Loucy (cell line): ENCODE results near the gene IL12RB1.

ENCODE experiments used
- H2AFZ ChIP-seq: fragments of 200-600 bp; sonication (generic); 2 replicates; pipeline ENCODE4 v1.6.0; 2016; ENCODE audit warnings: antibody characterized with exemption, mild to moderate bottlenecking, low read length, moderate library complexity
- H3F3A ChIP-seq: fragments of 200-600 bp; 2 replicates; pipeline ENCODE4 v1.6.0; 2016; ENCODE audit warnings: antibody characterized with exemption, low read depth, mild to moderate bottlenecking
- H3K27me3 ChIP-seq: fragments of 200-600 bp; sonication (generic); 2 replicates; pipeline ENCODE4 v1.6.1; 2014; ENCODE audit warnings: low read length, mild to moderate bottlenecking; ENCODE audit not compliant: insufficient read depth, poor library complexity, severe bottlenecking
- H3K36me3 ChIP-seq: fragments of 200-600 bp; sonication (generic); 2 replicates; pipeline ENCODE4 v1.6.1; 2016; ENCODE audit warnings: low read length; ENCODE audit not compliant: insufficient read depth
- H3K4me1 ChIP-seq: fragments of 200-600 bp; sonication (generic); 2 replicates; pipeline ENCODE4 v1.5.1; 2014; ENCODE audit warnings: low read length, mild to moderate bottlenecking; ENCODE audit not compliant: insufficient read depth, poor library complexity, severe bottlenecking
- H3K4me2 ChIP-seq: fragments of 200-600 bp; sonication (generic); 2 replicates; pipeline ENCODE4 v1.6.0; 2014; ENCODE audit warnings: antibody characterized with exemption, low read length, low read depth, mild to moderate bottlenecking; ENCODE audit not compliant: poor library complexity, severe bottlenecking
- H3K4me3 ChIP-seq: fragments of 200-600 bp; sonication (generic); 2 replicates; pipeline ENCODE4 v1.5.1; 2014; ENCODE audit warnings: low read length, mild to moderate bottlenecking, mixed read lengths; ENCODE audit not compliant: poor library complexity, severe bottlenecking
- H3K79me2 ChIP-seq: fragments of 200-600 bp; sonication (generic); 2 replicates; pipeline ENCODE4 v1.6.1; 2014; ENCODE audit warnings: low read length; ENCODE audit not compliant: insufficient read depth
- H3K9ac ChIP-seq: fragments of 200-600 bp; sonication (generic); 2 replicates; pipeline ENCODE4 v1.6.0; 2014; ENCODE audit warnings: mild to moderate bottlenecking, low read depth, low read length, moderate library complexity; ENCODE audit not compliant: poor library complexity, severe bottlenecking
- H3K9me2 ChIP-seq: fragments of 200-600 bp; sonication (generic); replicated peaks from 2 replicates; pipeline ENCODE4 v1.6.1; 2016; ENCODE audit warnings: low read depth, low read length, mixed read lengths
- H3K9me3 ChIP-seq: fragments of 200-600 bp; sonication (generic); 2 replicates; pipeline ENCODE4 v1.6.1; 2014; ENCODE audit warnings: mild to moderate bottlenecking, antibody characterized with exemption, low read length, low read depth; ENCODE audit not compliant: insufficient read depth
- H4K20me1 ChIP-seq: fragments of 200-600 bp; sonication (generic); 2 replicates; pipeline ENCODE4 v1.6.0; 2014; ENCODE audit warnings: antibody characterized with exemption, low read length, mild to moderate bottlenecking; ENCODE audit not compliant: insufficient read depth, poor library complexity, severe bottlenecking
- EZH2phosphoT487 ChIP-seq: fragments of 200-600 bp; IDR thresholded peaks from 2 replicates; pipeline ENCODE4 v1.6.1; 2018; ENCODE audit warnings: antibody characterized with exemption, mild to moderate bottlenecking, moderate library complexity, borderline replicate concordance
- TF ChIP-seq, protein P1 (sequence below): fragments of 200-600 bp; sonication (generic); conservative IDR thresholded peaks from 2 replicates; pipeline ENCODE4 v1.5.1; 2014; ENCODE audit warnings: mild to moderate bottlenecking, antibody characterized with exemption, low read length

The IL12RB1 gene

DNA sequence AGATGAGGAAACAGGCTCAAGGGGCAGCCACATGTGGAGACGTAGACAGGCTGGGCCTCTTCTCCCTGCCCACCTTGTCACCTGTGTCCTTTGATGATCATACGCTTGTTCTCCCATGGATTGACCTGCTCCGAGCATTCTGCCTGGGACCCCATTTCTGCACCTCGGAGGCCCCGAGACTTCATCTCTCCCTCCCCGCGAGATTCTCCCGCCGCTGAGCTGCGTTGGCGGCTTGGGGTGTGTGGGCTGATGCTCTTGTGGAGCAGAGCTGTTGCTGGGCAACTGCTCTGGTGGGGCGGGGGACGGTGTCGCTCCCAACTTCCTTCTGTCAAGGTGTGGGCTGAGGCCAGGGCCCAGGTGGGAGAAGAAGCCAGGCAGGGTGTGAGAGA lies 33.0 kb upstream of the IL12RB1 start:
- Histone ChIP-seq H3K4me1 (peaks cover 22% of the 10 kb centered on the region), H3K4me3 (peak overlapping the region; percentile 76), H3K4me2 (peak overlapping the region; percentile 86), H3F3A (no peaks in the 10 kb centered on the region), H4K20me1 (no peaks in the 10 kb centered on the region), H3K9me2 (no peaks in the 10 kb centered on the region), H3K79me2 (peaks cover 6% of the 10 kb centered on the region; the same call in 1 of the 2 replicates), H3K9me3 (no peaks in the 10 kb centered on the region), H3K36me3 (peaks cover 6% of the 10 kb centered on the region; the same call in 1 of the 2 replicates), H3K27me3 (no peaks in the 10 kb centered on the region), H2AFZ (no peak overlapping the region), H3K9ac (no peak overlapping the region)
- no peak for TF ChIP-seq EZH2phosphoT487
- TF ChIP-seq, protein P1, sequence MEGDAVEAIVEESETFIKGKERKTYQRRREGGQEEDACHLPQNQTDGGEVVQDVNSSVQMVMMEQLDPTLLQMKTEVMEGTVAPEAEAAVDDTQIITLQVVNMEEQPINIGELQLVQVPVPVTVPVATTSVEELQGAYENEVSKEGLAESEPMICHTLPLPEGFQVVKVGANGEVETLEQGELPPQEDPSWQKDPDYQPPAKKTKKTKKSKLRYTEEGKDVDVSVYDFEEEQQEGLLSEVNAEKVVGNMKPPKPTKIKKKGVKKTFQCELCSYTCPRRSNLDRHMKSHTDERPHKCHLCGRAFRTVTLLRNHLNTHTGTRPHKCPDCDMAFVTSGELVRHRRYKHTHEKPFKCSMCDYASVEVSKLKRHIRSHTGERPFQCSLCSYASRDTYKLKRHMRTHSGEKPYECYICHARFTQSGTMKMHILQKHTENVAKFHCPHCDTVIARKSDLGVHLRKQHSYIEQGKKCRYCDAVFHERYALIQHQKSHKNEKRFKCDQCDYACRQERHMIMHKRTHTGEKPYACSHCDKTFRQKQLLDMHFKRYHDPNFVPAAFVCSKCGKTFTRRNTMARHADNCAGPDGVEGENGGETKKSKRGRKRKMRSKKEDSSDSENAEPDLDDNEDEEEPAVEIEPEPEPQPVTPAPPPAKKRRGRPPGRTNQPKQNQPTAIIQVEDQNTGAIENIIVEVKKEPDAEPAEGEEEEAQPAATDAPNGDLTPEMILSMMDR, result no peak

DNA sequence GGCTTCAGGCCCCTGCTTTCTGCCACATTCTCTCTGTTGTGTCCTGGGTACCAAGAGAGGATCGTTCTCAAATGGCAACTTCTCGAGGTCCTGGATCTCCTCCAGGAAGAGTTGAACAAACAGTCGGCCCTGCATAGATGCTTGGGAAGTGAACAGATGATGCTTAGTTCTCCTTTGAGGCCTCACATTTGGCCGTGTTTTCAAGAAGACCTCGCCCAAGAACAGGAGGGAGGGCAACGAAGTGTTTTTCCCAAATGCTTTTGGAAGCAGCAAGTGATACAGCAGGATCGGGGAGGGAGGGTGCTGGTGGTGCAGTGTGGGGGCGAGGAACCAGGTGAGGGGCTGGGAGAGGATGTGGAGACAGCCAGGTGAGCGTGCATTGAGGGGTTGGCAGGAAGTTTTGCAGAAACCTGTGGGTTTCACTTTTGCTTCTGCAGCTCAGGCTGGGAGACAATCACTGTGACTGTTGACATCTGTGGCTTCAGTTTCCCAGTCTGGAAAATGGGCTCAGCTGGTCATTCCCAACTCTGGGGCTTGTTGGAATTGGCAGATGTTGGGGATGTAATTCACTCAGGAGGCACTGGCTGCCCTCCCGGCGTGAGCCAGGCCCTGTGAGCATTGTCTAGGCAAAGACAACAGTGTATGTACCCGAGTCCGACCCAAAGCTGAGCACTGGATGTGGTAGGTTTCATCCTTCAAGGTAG lies 32.4 kb upstream of the IL12RB1 start:
- Histone ChIP-seq H3K9me3 (no peaks in the 10 kb centered on the region), H2AFZ (no peak overlapping the region), H4K20me1 (no peaks in the 10 kb centered on the region), H3F3A (no peaks in the 10 kb centered on the region), H3K4me3 (peak overlapping the region; percentile 76), H3K4me1 (peaks cover 22% of the 10 kb centered on the region), H3K27me3 (no peaks in the 10 kb centered on the region), H3K9ac (no peak overlapping the region), H3K9me2 (no peaks in the 10 kb centered on the region), H3K4me2 (peak overlapping the region; percentile 86), H3K79me2 (peaks cover 6% of the 10 kb centered on the region; the same call in 1 of the 2 replicates), H3K36me3 (peaks cover 1% of the 10 kb centered on the region; the same call in 1 of the 2 replicates)
- TF ChIP-seq EZH2phosphoT487, result no peak
- TF ChIP-seq, protein P1, result no peak

DNA sequence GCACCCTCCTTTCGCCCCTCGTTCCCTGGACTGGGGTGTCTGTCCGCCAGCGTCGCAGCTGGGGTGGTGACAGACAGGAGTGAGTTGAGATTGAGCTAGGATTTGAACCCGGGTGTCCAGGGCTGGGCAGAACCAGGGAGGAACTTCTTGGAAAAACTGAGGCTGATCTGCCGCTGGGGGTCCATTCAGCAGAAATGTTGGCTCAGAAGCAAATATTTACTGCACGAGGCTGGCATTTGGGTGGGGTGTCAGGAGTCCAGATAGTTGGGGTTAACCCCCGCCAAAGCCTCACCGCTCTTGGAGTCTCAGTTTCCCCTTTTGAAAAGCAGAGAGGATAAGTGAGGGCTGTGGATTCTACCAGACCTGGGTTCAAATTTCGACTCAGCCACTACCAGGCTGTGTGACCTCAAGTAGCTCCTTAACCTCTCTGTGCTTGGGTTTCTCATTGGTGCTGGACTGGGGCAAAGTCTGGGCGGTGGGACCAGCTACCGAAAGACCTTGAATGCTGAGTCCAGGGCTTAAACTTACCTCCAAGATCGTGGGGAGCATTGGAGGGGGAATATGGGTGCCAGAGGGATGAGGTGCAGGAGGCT lies 31.8 kb upstream of the IL12RB1 start:
- Histone ChIP-seq H3K9ac (peak overlapping the region; percentile 80), H3K27me3 (no peaks in the 10 kb centered on the region), H3K4me1 (peaks cover 22% of the 10 kb centered on the region), H4K20me1 (no peaks in the 10 kb centered on the region), H3F3A (no peaks in the 10 kb centered on the region), H2AFZ (peak overlapping the region; percentile 93), H3K4me3 (peak overlapping the region; percentile 76), H3K9me2 (no peaks in the 10 kb centered on the region), H3K36me3 (no peaks in the 10 kb centered on the region), H3K9me3 (no peaks in the 10 kb centered on the region), H3K79me2 (peaks cover 6% of the 10 kb centered on the region; the same call in 1 of the 2 replicates), H3K4me2 (peak overlapping the region; percentile 86)
- TF ChIP-seq, protein P1, result no peak
- TF ChIP-seq EZH2phosphoT487, result no peak
